Keratinocyte (primary cell): Measurements from ENCODE around the gene PPA2. TPM values are rescaled to one million over a fixed set of nuclear protein-coding genes. Genes with fewer than 3 reads are reported as not detected.
A peak's percentile ranks its signal among the peaks of the same experiment; 100 is the strongest.

Experiments used
- DNase-seq: peaks from one replicate; pipeline ENCODE4 v3.0.0-alpha.2; 2011; ENCODE audit warnings: low read depth, missing footprints, low spot score
- FAIRE-seq: peaks from 2 replicates; lab custom pipeline; 2011; peaks lifted over from hg19 to GRCh38; lab: Jason Lieb, UNC
- H2AFZ ChIP-seq: 2 replicates; pipeline ENCODE4 v1.6.0; 2012; ENCODE audit warnings: low read length, control low read depth, inconsistent platforms; ENCODE audit not compliant: control insufficient read depth
- H3K27ac ChIP-seq: 2 replicates; pipeline ENCODE4 v1.5.1; 2011; ENCODE audit warnings: low read length; ENCODE audit not compliant: control insufficient read depth, insufficient read depth
- H3K27me3 ChIP-seq: 3 replicates; pipeline ENCODE4 v1.6.0; 2011; ENCODE audit warnings: low read length; ENCODE audit not compliant: control insufficient read depth, insufficient read depth; ENCODE audit errors: extremely low read depth
- H3K36me3 ChIP-seq, 2 experiments: 2 replicates in 1 of 2; 3 replicates in 1 of 2; pipeline ENCODE4 v1.5.1; 2011; ENCODE audit warnings: low read length in 2 of 2, mild to moderate bottlenecking in 1 of 2; ENCODE audit not compliant: control insufficient read depth in 2 of 2, insufficient read depth in 2 of 2; ENCODE audit errors: extremely low read depth in 1 of 2
- H3K4me1 ChIP-seq: 3 replicates; pipeline ENCODE4 v1.5.1; 2011; ENCODE audit warnings: low read length; ENCODE audit not compliant: control insufficient read depth, insufficient read depth; ENCODE audit errors: extremely low read depth
- H3K4me2 ChIP-seq: 3 replicates; pipeline ENCODE4 v1.6.0; 2011; ENCODE audit warnings: low read depth, low read length; ENCODE audit not compliant: control insufficient read depth, insufficient read depth; ENCODE audit errors: extremely low read depth
- H3K4me3 ChIP-seq, 3 experiments: fragments of 200-600 bp in 1 of 3; sonication (generic) in 1 of 3; 2 replicates in 2 of 3; 3 replicates in 1 of 3; pipeline ENCODE4 v1.5.1; 2011 to 2016; ENCODE audit warnings: low read length in 3 of 3, mild to moderate bottlenecking in 3 of 3, control low read depth in 2 of 3, inconsistent platforms in 1 of 3, low read depth in 1 of 3, mixed read lengths in 1 of 3, mixed run types in 1 of 3, moderate library complexity in 1 of 3; ENCODE audit not compliant: control insufficient read depth in 2 of 3, insufficient read depth in 2 of 3; ENCODE audit errors: extremely low read depth in 1 of 3
- H3K79me2 ChIP-seq: 2 replicates; pipeline ENCODE4 v1.6.0; 2012; ENCODE audit warnings: low read length; ENCODE audit not compliant: control insufficient read depth, insufficient read depth
- H3K9ac ChIP-seq: 3 replicates; pipeline ENCODE4 v1.6.0; 2011; ENCODE audit warnings: low read length; ENCODE audit not compliant: control insufficient read depth, insufficient read depth; ENCODE audit errors: extremely low read depth
- H3K9me1 ChIP-seq: 3 replicates; pipeline ENCODE4 v1.6.0; 2011; ENCODE audit warnings: low read length; ENCODE audit not compliant: control insufficient read depth, insufficient read depth; ENCODE audit errors: extremely low read depth
- H3K9me3 ChIP-seq: 2 replicates; pipeline ENCODE4 v1.5.1; 2012; ENCODE audit warnings: low read depth, low read length; ENCODE audit not compliant: control insufficient read depth
- H4K20me1 ChIP-seq: 3 replicates; pipeline ENCODE4 v1.6.0; 2011; ENCODE audit warnings: low read length; ENCODE audit not compliant: control insufficient read depth, insufficient read depth; ENCODE audit errors: extremely low read depth
- EZH2 ChIP-seq: IDR thresholded peaks from one replicate; pipeline ENCODE4 v1.6.1; 2012; ENCODE audit warnings: inconsistent platforms, mild to moderate bottlenecking, low read length, moderate library complexity
- dilution Hi-C: fragments of 300-500 bp; cut with MboI; formaldehyde crosslinking; loops from one replicate; pipeline ENCODE4 v1.7.0; 2020; ENCODE audit warnings: low sequenced_read_pairs; ENCODE audit not compliant: extremely low pct_ligation_motif_present
- polyA plus RNA-seq, 5 experiments: library from polyadenylated mRNA; depleted of rRNA in 3 of 5; stranded (reverse) in 3 of 5; stranded (forward) in 1 of 5; unstranded in 1 of 5; fragments of >200 nt; gene quantifications; 1 replicate in 1 of 5; 2 replicates in 3 of 5; 3 replicates in 1 of 5; pipeline versions ENCODE4 v1.2.1 to v1.2.3, GENCODE V29; 2011 to 2012; ENCODE audit warnings: missing spikeins in 2 of 5, low read depth in 1 of 5, low replicate concordance in 1 of 5
- TF ChIP-seq, protein P1 (sequence below), 3 experiments: IDR thresholded peaks in 1 of 3; conservative IDR thresholded peaks in 1 of 3; optimal IDR thresholded peaks in 1 of 3; 2 replicates in 2 of 3; 3 replicates in 1 of 3; pipeline versions ENCODE3 to v1.5.1; 2011; ENCODE audit warnings: low read length in 3 of 3, mild to moderate bottlenecking in 3 of 3, moderate library complexity in 2 of 3, control low read depth in 1 of 3, inconsistent platforms in 1 of 3; ENCODE audit not compliant: insufficient read depth in 2 of 3; ENCODE audit errors: extremely low read depth in 1 of 3

Gene PPA2
- polyA plus RNA-seq, 1 donor (not counting 4 experiments of a cell fraction or from before 2014, with no cell fraction given): 174 TPM

DNA sequence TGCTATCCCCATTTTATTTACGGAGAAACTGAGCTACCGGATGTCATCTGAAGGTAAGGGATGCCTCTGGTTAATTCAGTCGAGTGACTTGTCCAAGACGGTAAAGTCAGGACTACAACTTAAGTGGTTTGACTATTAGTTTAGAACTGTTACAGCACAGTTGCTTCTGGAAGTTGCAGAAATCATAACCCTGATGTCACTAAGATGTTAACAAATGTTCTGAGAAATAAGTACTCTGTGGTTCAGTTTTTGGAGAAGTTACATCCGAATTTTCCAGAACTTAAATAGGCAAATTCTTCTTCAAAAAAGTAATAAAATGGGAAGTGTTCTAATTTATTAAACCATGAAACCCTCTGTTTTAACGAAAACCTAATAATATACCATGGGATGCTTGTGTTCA, 3.1 kb downstream of the PPA2 start:
- dilution Hi-C loops: no loop called here
- Histone ChIP-seq H3K27me3 (no peaks in the 10 kb centered on the region), H3K27ac (no peak overlapping the region), H3K9me3 (no peaks in the 10 kb centered on the region), H3K4me3 (no peak overlapping the region), H3K9ac (no peak overlapping the region), H3K9me1 (no peaks in the 10 kb centered on the region), H2AFZ (no peak overlapping the region), H3K79me2 (peaks cover 67% of the 10 kb centered on the region), H3K4me1 (peaks cover 16% of the 10 kb centered on the region), H3K36me3 (peaks cover 2 to 4% of the 10 kb centered on the region in 2 experiments), H4K20me1 (no peaks in the 10 kb centered on the region), H3K4me2 (peak overlapping the region; percentile 93)
- TF ChIP-seq, protein P1, sequence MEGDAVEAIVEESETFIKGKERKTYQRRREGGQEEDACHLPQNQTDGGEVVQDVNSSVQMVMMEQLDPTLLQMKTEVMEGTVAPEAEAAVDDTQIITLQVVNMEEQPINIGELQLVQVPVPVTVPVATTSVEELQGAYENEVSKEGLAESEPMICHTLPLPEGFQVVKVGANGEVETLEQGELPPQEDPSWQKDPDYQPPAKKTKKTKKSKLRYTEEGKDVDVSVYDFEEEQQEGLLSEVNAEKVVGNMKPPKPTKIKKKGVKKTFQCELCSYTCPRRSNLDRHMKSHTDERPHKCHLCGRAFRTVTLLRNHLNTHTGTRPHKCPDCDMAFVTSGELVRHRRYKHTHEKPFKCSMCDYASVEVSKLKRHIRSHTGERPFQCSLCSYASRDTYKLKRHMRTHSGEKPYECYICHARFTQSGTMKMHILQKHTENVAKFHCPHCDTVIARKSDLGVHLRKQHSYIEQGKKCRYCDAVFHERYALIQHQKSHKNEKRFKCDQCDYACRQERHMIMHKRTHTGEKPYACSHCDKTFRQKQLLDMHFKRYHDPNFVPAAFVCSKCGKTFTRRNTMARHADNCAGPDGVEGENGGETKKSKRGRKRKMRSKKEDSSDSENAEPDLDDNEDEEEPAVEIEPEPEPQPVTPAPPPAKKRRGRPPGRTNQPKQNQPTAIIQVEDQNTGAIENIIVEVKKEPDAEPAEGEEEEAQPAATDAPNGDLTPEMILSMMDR (optimal IDR thresholded peaks at IDR 0.05 in 1 of 3, IDR thresholded peaks at IDR 0.05 in 1 of 3, conservative IDR thresholded peaks at IDR 0.05 in 1 of 3; ENCODE audit: extremely low read depth in 1 of 3, insufficient read depth in 2 of 3, low read length in 3 of 3): no peak
- no peak for TF ChIP-seq EZH2
- DNase-seq (no peak), FAIRE-seq (no peak)

DNA sequence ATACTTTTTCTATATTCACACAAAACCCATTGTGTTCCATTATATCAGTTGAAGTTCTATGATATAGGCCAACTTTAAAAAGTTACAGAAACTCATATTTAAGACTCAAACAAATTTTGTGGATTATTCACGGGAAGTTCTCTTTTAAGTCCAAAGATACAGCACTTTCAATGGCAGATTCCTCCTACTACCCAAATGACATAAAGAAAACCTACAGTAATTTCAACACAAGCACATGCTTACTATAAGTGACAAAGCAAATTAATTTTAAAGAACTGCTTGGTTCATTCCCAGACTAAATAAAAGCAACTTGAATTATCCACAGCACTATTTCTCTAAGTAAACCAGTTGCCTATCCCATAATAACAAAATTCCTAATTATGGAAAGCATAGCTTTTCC, 4.1 kb downstream of the PPA2 start:
- dilution Hi-C loops: no loop called here
- no peak overlapping the region for H3K27ac ChIP-seq
- H3K4me1 ChIP-seq: peaks cover 16% of the 10 kb centered on the region
- no peak for FAIRE-seq
- H3K27me3 ChIP-seq: no peaks in the 10 kb centered on the region
- H3K9me3 ChIP-seq: no peaks in the 10 kb centered on the region
- no peak overlapping the region for H2AFZ ChIP-seq
- H3K79me2 ChIP-seq: peaks cover 67% of the 10 kb centered on the region
- no peaks in the 10 kb centered on the region for H3K9me1 ChIP-seq
- H3K4me2 ChIP-seq: no peak overlapping the region
- no peak overlapping the region for H3K9ac ChIP-seq
- TF ChIP-seq, protein P1 (optimal IDR thresholded peaks at IDR 0.05 in 1 of 3, IDR thresholded peaks at IDR 0.05 in 1 of 3, conservative IDR thresholded peaks at IDR 0.05 in 1 of 3; ENCODE audit: extremely low read depth in 1 of 3, insufficient read depth in 2 of 3, low read length in 3 of 3): no peak
- DNase-seq: no peak
- H4K20me1 ChIP-seq: no peaks in the 10 kb centered on the region
- peaks cover 2 to 4% of the 10 kb centered on the region in 2 experiments for H3K36me3 ChIP-seq
- no peak overlapping the region for H3K4me3 ChIP-seq
